ENCODE measurements around the gene WFDC6.

Gene WFDC6

GRCh38 chr20:45564760-45565276, 25.5 kb upstream of the WFDC6 start:
- no peak overlapping the region for H3K4me2 ChIP-seq (ENCODE audit: low read length)
- H3K4me3 ChIP-seq (ENCODE audit: low read length): no peak overlapping the region
- H3K27me3 ChIP-seq (ENCODE audit: control insufficient read depth, low read length): 0 out of 2 replicates have a peak, but pooled peaks cover 2% of the 10 kb centered on the region
- H3K36me3 ChIP-seq (ENCODE audit: control insufficient read depth, low read length): no peaks in the 10 kb centered on the region
- H4K20me1 ChIP-seq (ENCODE audit: control insufficient read depth, insufficient read depth, low read depth, low read length): no peaks in the 10 kb centered on the region
- no peaks in the 10 kb centered on the region for H3K9me3 ChIP-seq (ENCODE audit: control insufficient read depth, insufficient read depth, low read length)
- no peaks in the 10 kb centered on the region for H3F3A ChIP-seq (ENCODE audit: control insufficient read depth, insufficient read depth)
- H3K79me2 ChIP-seq (ENCODE audit: control insufficient read depth, low read length): no peaks in the 10 kb centered on the region
- TF ChIP-seq CTCF (IDR thresholded peaks at IDR 0.05; ENCODE audit: low read depth, low read length, poor library complexity, severe bottlenecking): no peak
- TF ChIP-seq EZH2phosphoT487 (IDR thresholded peaks at IDR 0.05; ENCODE audit: borderline replicate concordance, low read length): no peak
- H3K27ac ChIP-seq (ENCODE audit: low read depth, low read length): no peak overlapping the region
- no peaks in the 10 kb centered on the region for H3K4me1 ChIP-seq (ENCODE audit: control insufficient read depth, low read length)
- no peaks in the 10 kb centered on the region for H3K9me2 ChIP-seq (replicated peaks; ENCODE audit: control insufficient read depth, low read length)

- no peak overlapping the region for H3K4me3 ChIP-seq (ENCODE audit: low read length)
- no peaks in the 10 kb centered on the region for H3K9me3 ChIP-seq (ENCODE audit: control insufficient read depth, insufficient read depth, low read length)
- no peaks in the 10 kb centered on the region for H3K9me2 ChIP-seq (replicated peaks; ENCODE audit: control insufficient read depth, low read length)
- no peak overlapping the region for H3K27ac ChIP-seq (ENCODE audit: low read depth, low read length)
- no peak for TF ChIP-seq CTCF (IDR thresholded peaks at IDR 0.05; ENCODE audit: low read depth, low read length, poor library complexity, severe bottlenecking)
- no peak for TF ChIP-seq EZH2phosphoT487 (IDR thresholded peaks at IDR 0.05; ENCODE audit: borderline replicate concordance, low read length)
- H3K4me1 ChIP-seq (ENCODE audit: control insufficient read depth, low read length): no peaks in the 10 kb centered on the region
- H3K36me3 ChIP-seq (ENCODE audit: control insufficient read depth, low read length): no peaks in the 10 kb centered on the region
- no peaks in the 10 kb centered on the region for H3K27me3 ChIP-seq (ENCODE audit: control insufficient read depth, low read length)
- no peaks in the 10 kb centered on the region for H3F3A ChIP-seq (ENCODE audit: control insufficient read depth, insufficient read depth)
- H3K79me2 ChIP-seq (ENCODE audit: control insufficient read depth, low read length): no peaks in the 10 kb centered on the region
- H4K20me1 ChIP-seq (ENCODE audit: control insufficient read depth, insufficient read depth, low read depth, low read length): no peaks in the 10 kb centered on the region
- H3K4me2 ChIP-seq (ENCODE audit: low read length): no peak overlapping the region
Measured at GRCh38 chr20:45555198-45555597, 15.9 kb upstream of the WFDC6 start.

GRCh38 chr20:45552456-45552855, 13.2 kb upstream of the WFDC6 start:
- TF ChIP-seq CTCF (IDR thresholded peaks at IDR 0.05; ENCODE audit: low read depth, low read length, poor library complexity, severe bottlenecking) (no peak), EZH2phosphoT487 (IDR thresholded peaks at IDR 0.05; ENCODE audit: borderline replicate concordance, low read length) (no peak)
- peaks cover 5% of the 10 kb centered on the region for H3K27me3 ChIP-seq (ENCODE audit: control insufficient read depth, low read length)
- no peaks in the 10 kb centered on the region for H3F3A ChIP-seq (ENCODE audit: control insufficient read depth, insufficient read depth)

More at GRCh38 chr20:45552456-45552855, 13.2 kb upstream of the WFDC6 start:
- Histone ChIP-seq H3K9me3 (ENCODE audit: control insufficient read depth, insufficient read depth, low read length) (no peaks in the 10 kb centered on the region), H4K20me1 (ENCODE audit: control insufficient read depth, insufficient read depth, low read depth, low read length) (no peaks in the 10 kb centered on the region), H3K4me3 (ENCODE audit: low read length) (no peak overlapping the region), H3K9me2 (replicated peaks; ENCODE audit: control insufficient read depth, low read length) (no peaks in the 10 kb centered on the region), H3K79me2 (ENCODE audit: control insufficient read depth, low read length) (no peaks in the 10 kb centered on the region), H3K36me3 (ENCODE audit: control insufficient read depth, low read length) (no peaks in the 10 kb centered on the region), H3K4me1 (ENCODE audit: control insufficient read depth, low read length) (no peaks in the 10 kb centered on the region), H3K4me2 (ENCODE audit: low read length) (no peak overlapping the region), H3K27ac (ENCODE audit: low read depth, low read length) (no peak overlapping the region)

All from DOHH2 (cell line).